ENCODE data around the gene COMMD9. TPM values are rescaled to one million over a fixed set of nuclear protein-coding genes. Genes with fewer than 3 reads are reported as not detected.

The COMMD9 gene
- polyA plus RNA-seq, 1 of the 3 experiments (the other 2 are of a cell fraction): 44.2 TPM

DNA sequence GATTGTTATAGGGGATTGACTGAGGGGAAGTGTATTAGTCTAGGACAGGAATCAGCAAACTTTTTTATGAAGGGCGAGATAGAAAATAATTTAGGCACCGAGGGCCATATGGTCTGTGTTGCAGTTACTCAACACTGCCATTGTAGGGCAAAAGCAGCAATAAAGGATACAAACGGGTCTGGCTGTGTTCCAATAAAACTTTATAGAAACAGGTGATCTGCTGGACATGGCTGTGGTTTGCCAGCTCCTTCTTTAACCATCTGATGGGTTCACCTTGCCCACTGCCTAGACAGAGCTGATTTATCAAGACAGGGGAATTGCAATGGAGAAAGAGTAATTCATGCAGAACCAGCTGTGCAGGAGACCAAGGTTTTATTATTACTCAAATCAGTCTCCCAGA is 26.8 kb upstream of the COMMD9 start:
- POLR2A ChIA-PET: no interaction called here
- H2AFZ ChIP-seq (ENCODE audit: low read depth): no peak overlapping the region
- H3K9ac ChIP-seq: no peak overlapping the region
- no peaks in the 10 kb centered on the region for H3K79me2 ChIP-seq (ENCODE audit: insufficient read depth)
- TF ChIP-seq, protein P1, sequence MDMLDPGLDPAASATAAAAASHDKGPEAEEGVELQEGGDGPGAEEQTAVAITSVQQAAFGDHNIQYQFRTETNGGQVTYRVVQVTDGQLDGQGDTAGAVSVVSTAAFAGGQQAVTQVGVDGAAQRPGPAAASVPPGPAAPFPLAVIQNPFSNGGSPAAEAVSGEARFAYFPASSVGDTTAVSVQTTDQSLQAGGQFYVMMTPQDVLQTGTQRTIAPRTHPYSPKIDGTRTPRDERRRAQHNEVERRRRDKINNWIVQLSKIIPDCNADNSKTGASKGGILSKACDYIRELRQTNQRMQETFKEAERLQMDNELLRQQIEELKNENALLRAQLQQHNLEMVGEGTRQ (IDR thresholded peaks at IDR 0.05; ENCODE audit: borderline replicate concordance, low read depth, low read length): no peak
- no peak for TF ChIP-seq RFX5 (IDR thresholded peaks at IDR 0.05; ENCODE audit: low read length)
- H3K27ac ChIP-seq (ENCODE audit: low read depth in 2 of 2, low read length in 1 of 2): no peak overlapping the region
- no peaks in the 10 kb centered on the region for H3K9me2 ChIP-seq
- no peaks in the 10 kb centered on the region for H3K9me3 ChIP-seq
- CTCF ChIA-PET: no interaction called here
- no peak overlapping the region for H3K4me2 ChIP-seq
- H3K4me3 ChIP-seq (ENCODE audit: low read depth in 2 of 2, low read length in 1 of 2): no peak overlapping the region
- H3K36me3 ChIP-seq (replicated peaks in 1 of 2; ENCODE audit: control insufficient read depth in 1 of 2, insufficient read depth in 2 of 2, low read length in 1 of 2): no peaks in the 10 kb centered on the region
- no peaks in the 10 kb centered on the region; the same call in 1 of the 2 replicates for H3K27me3 ChIP-seq (ENCODE audit: insufficient read depth)
- DNase-seq: no peak
- no peaks in the 10 kb centered on the region for H3K4me1 ChIP-seq (ENCODE audit: control insufficient read depth in 1 of 2, insufficient read depth in 2 of 2, low read depth in 1 of 2, low read length in 1 of 2)
- H3F3A ChIP-seq (replicated peaks; ENCODE audit: insufficient read depth): no peaks in the 10 kb centered on the region
- WGBS (ENCODE audit: low lambda C conversion rate): 17% methylated on average over 3 of the region's 3 CpGs
- H4K20me1 ChIP-seq (ENCODE audit: insufficient read depth): no peaks in the 10 kb centered on the region

DNA sequence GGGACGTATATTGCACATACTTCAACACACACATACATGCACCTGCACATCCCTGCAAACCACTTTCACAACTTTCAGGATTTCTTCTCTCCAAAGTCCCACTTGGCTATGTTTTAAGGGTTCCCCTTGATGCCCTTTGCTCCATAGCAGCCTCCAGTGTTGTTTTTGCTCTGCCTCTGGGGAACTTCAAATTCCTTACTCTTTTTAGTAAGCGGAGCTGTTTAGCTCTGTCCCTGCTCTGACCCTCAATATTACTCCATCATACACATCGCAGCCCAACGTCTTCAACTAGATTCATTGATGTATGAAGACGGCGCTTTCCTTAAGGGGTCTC is 25.2 kb upstream of the COMMD9 start:
- no peaks in the 10 kb centered on the region for H3K9me2 ChIP-seq
- POLR2A ChIA-PET: no interaction called here
- no peaks in the 10 kb centered on the region for H3F3A ChIP-seq (replicated peaks; ENCODE audit: insufficient read depth)
- H3K27me3 ChIP-seq (ENCODE audit: insufficient read depth): no peaks in the 10 kb centered on the region; the same call in 1 of the 2 replicates
- H3K36me3 ChIP-seq (replicated peaks in 1 of 2; ENCODE audit: control insufficient read depth in 1 of 2, insufficient read depth in 2 of 2, low read length in 1 of 2): no peaks in the 10 kb centered on the region
- DNase-seq: no peak
- no peak overlapping the region for H3K4me2 ChIP-seq
- H3K9ac ChIP-seq: no peak overlapping the region
- TF ChIP-seq GATA2 (CRISPR knock-in tag; IDR thresholded peaks at IDR 0.05) (no peak), RCOR1 (IDR thresholded peaks at IDR 0.05; ENCODE audit: low read length) (no peak), NFIC (IDR thresholded peaks at IDR 0.05; ENCODE audit: borderline replicate concordance) (no peak), SIN3A (IDR thresholded peaks at IDR 0.05; ENCODE audit: borderline replicate concordance, low read depth, low read length) (no peak), YY1 (IDR thresholded peaks at IDR 0.05; ENCODE audit: low read depth) (no peak), EP300 (IDR thresholded peaks at IDR 0.05; ENCODE audit: borderline replicate concordance in 1 of 2, low read depth in 1 of 2, low read length in 1 of 2) (no peak), TEAD4 (IDR thresholded peaks at IDR 0.05; ENCODE audit: borderline replicate concordance, insufficient read depth) (no peak)
- TF ChIP-seq, protein P2, sequence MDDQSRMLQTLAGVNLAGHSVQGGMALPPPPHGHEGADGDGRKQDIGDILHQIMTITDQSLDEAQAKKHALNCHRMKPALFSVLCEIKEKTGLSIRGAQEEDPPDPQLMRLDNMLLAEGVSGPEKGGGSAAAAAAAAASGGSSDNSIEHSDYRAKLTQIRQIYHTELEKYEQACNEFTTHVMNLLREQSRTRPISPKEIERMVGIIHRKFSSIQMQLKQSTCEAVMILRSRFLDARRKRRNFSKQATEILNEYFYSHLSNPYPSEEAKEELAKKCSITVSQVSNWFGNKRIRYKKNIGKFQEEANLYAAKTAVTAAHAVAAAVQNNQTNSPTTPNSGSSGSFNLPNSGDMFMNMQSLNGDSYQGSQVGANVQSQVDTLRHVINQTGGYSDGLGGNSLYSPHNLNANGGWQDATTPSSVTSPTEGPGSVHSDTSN (IDR thresholded peaks at IDR 0.05): no peak
- no peak overlapping the region for H3K27ac ChIP-seq (ENCODE audit: low read depth in 2 of 2, low read length in 1 of 2)
- CTCF ChIA-PET: no interaction called here
- no peaks in the 10 kb centered on the region for H3K79me2 ChIP-seq (ENCODE audit: insufficient read depth)
- H2AFZ ChIP-seq (ENCODE audit: low read depth): no peak overlapping the region
- 68% methylated on average over 6 of the region's 6 CpGs for WGBS (ENCODE audit: low lambda C conversion rate)
- H3K4me3 ChIP-seq (ENCODE audit: low read depth in 2 of 2, low read length in 1 of 2): no peak overlapping the region
- no peaks in the 10 kb centered on the region for H3K9me3 ChIP-seq
- no peaks in the 10 kb centered on the region for H4K20me1 ChIP-seq (ENCODE audit: insufficient read depth)
- no peaks in the 10 kb centered on the region for H3K4me1 ChIP-seq (ENCODE audit: control insufficient read depth in 1 of 2, insufficient read depth in 2 of 2, low read depth in 1 of 2, low read length in 1 of 2)
